ENCODE results near the gene SDK2. TPM values are rescaled to one million over a fixed set of nuclear protein-coding genes. Genes with fewer than 3 reads are reported as not detected.

The SDK2 gene
- total and polyA plus RNA-seq, 2 of the 8 experiments (the other 6 are each of a cell fraction or from before 2014, with no cell fraction given): 3.9 to 4.1 TPM

GRCh38 chr17:73648974-73649373, 4.7 kb upstream of the SDK2 start:
- no peaks in the 10 kb centered on the region for H3K9me3 ChIP-seq (ENCODE audit: insufficient read depth in 2 of 2, low read depth in 1 of 2, low read length in 1 of 2)
- no peak overlapping the region for H2AK5ac ChIP-seq (ENCODE audit: low read depth, low read length)
- 85% methylated on average over 3 of the region's 3 CpGs; no CpG with 5 or more reads in 1 of the 2 experiments for WGBS, 2 experiments (ENCODE audit: extremely low coverage in 1 of 2, insufficient coverage in 1 of 2, insufficient read length in 1 of 2, insufficient replicate concordance in 2 of 2, low coverage in 1 of 2, low lambda C conversion rate in 2 of 2, missing lambda C conversion rate in 1 of 2)
- H3K23ac ChIP-seq (ENCODE audit: insufficient read length): no peak overlapping the region
- no peak overlapping the region for H4K91ac ChIP-seq (replicated peaks; ENCODE audit: insufficient read length, low read length)
- H3K36me3 ChIP-seq (ENCODE audit: control insufficient read depth in 2 of 4, insufficient read depth in 4 of 4, low read length in 3 of 4): no peaks in the 10 kb centered on the region; a peak in 1 of 8 replicates
- no peaks in the 10 kb centered on the region for H3K79me1 ChIP-seq (ENCODE audit: low read depth, low read length)
- no peaks in the 10 kb centered on the region for H4K20me1 ChIP-seq (replicated peaks in 1 of 2; ENCODE audit: control insufficient read depth in 1 of 2, insufficient read depth in 2 of 2, low read length in 2 of 2)
- no peak overlapping the region for H3K56ac ChIP-seq (replicated peaks; ENCODE audit: insufficient read length, low read depth, low read length)
- H2BK20ac ChIP-seq (ENCODE audit: low read length): no peak overlapping the region
- H2AFZ ChIP-seq (ENCODE audit: low read length): no peak overlapping the region
- H3K14ac ChIP-seq (ENCODE audit: insufficient read length): no peak overlapping the region
- H2BK5ac ChIP-seq (ENCODE audit: low read depth, low read length): no peak overlapping the region
- no peak for FAIRE-seq
- TF ChIP-seq CEBPB (IDR thresholded peaks at IDR 0.05; ENCODE audit: low read depth, low read length): no peak
- TF ChIP-seq CBX5 (IDR thresholded peaks at IDR 0.05; ENCODE audit: low read depth, low read length): no peak
- TF ChIP-seq CHD2 (IDR thresholded peaks at IDR 0.05; ENCODE audit: low read length): no peak
- no peak for TF ChIP-seq ASH2L (IDR thresholded peaks at IDR 0.05; ENCODE audit: low read length)
- no peak for TF ChIP-seq TAF1 (IDR thresholded peaks at IDR 0.05; ENCODE audit: low read depth, low read length)
- no peak overlapping the region for H3K4ac ChIP-seq (replicated peaks; ENCODE audit: insufficient read length, low read depth, low read length)
- H2BK15ac ChIP-seq (ENCODE audit: low read length): no peak overlapping the region
- H3K4me3 ChIP-seq (ENCODE audit: extremely low read depth in 1 of 4, insufficient read depth in 2 of 4, low read depth in 3 of 4, low read length in 4 of 4): no peak overlapping the region
- H4K5ac ChIP-seq (ENCODE audit: insufficient read length, low read depth, low read length): no peak overlapping the region
- H3K4me2 ChIP-seq (ENCODE audit: insufficient read depth in 1 of 2, low read depth in 2 of 2, low read length in 2 of 2): no peak overlapping the region
- no peak for DNase-seq (ENCODE audit: low read depth in 1 of 2, low spot score in 2 of 2)
- H3K4me1 ChIP-seq (replicated peaks in 1 of 4; ENCODE audit: control insufficient read depth in 3 of 4, insufficient read depth in 4 of 4, low read length in 3 of 4): peaks cover 0 to 6% (median 2%) of the 10 kb centered on the region in 4 experiments; a peak in 6 of 7 replicates
- no peaks in the 10 kb centered on the region for H3K79me2 ChIP-seq (ENCODE audit: control insufficient read depth in 1 of 2, insufficient read depth in 2 of 2, low read length in 2 of 2)
- POLR2A ChIA-PET (ENCODE audit: partially characterized antibody): no interaction called here
- no peak overlapping the region for H3K9ac ChIP-seq (replicated peaks in 1 of 4; ENCODE audit: extremely low read depth in 1 of 4, low read depth in 3 of 4, low read length in 3 of 4)
- H3K27ac ChIP-seq (ENCODE audit: low read depth, low read length): no peak overlapping the region
- no peak overlapping the region for H2BK120ac ChIP-seq (replicated peaks; ENCODE audit: low read depth, low read length)
- H3K23me2 ChIP-seq (ENCODE audit: low read depth, low read length): peaks cover 5% of the 10 kb centered on the region; the same call in 1 of the 2 replicates
- CTCF ChIA-PET (ENCODE audit: partially characterized antibody): interaction anchor here (0.6 to 11.3 kb wide), 15 partner anchors 16 to 294 kb away, joined by 3 to 175 read pairs (median 5); no protein-coding TSS in a partner anchor
- H2BK12ac ChIP-seq (ENCODE audit: low read depth, low read length): no peak overlapping the region
- no peak overlapping the region for H3K18ac ChIP-seq (ENCODE audit: extremely low read depth, low read length)
- H3K27me3 ChIP-seq (replicated peaks in 1 of 4; ENCODE audit: control insufficient read depth in 3 of 4, extremely low read depth in 1 of 4, insufficient read depth in 3 of 4, low read length in 3 of 4): peaks cover 0 to 20% (median 14%) of the 10 kb centered on the region in 4 experiments; a peak in 6 of 7 replicates
- no peak overlapping the region for H4K8ac ChIP-seq (ENCODE audit: extremely low read depth, insufficient read depth, low read length)
